Endodermal cell (in vitro differentiated cells): ENCODE measurements around the gene MIXL1. TPM values are rescaled to one million over a fixed set of nuclear protein-coding genes. Genes with fewer than 3 reads are reported as not detected.

ENCODE experiments used
- DNase-seq: peaks from one replicate; pipeline ENCODE4 v3.0.0-alpha.2; 2017
- H3K27ac ChIP-seq: 2 replicates; pipeline ENCODE4 v1.5.1; 2013; ENCODE audit warnings: mild to moderate bottlenecking, low read depth, low read length, moderate library complexity
- H3K27me3 ChIP-seq: 2 replicates; pipeline ENCODE4 v1.6.1; 2013; ENCODE audit warnings: mild to moderate bottlenecking, low read length, moderate library complexity; ENCODE audit not compliant: insufficient read depth, control insufficient read depth, poor library complexity, severe bottlenecking
- H3K36me3 ChIP-seq: 2 replicates; pipeline ENCODE4 v1.7.0; 2013; ENCODE audit warnings: mild to moderate bottlenecking, low read length, moderate library complexity; ENCODE audit not compliant: control insufficient read depth, insufficient read depth
- H3K4me1 ChIP-seq: one replicate; pipeline ENCODE4 v1.7.0; 2013; ENCODE audit warnings: low read length; ENCODE audit not compliant: control insufficient read depth, insufficient read depth
- H3K4me3 ChIP-seq: 2 replicates; pipeline ENCODE4 v1.5.1; 2013; ENCODE audit warnings: mild to moderate bottlenecking, low read length, moderate library complexity
- H3K9ac ChIP-seq: 2 replicates; pipeline ENCODE4 v1.6.1; 2013; ENCODE audit warnings: mild to moderate bottlenecking, low read length, moderate library complexity; ENCODE audit not compliant: poor library complexity, severe bottlenecking; ENCODE audit errors: extremely low read depth
- H3K9me3 ChIP-seq: 2 replicates; pipeline ENCODE4 v1.6.1; 2013; ENCODE audit warnings: mild to moderate bottlenecking, low read length, moderate library complexity; ENCODE audit not compliant: control insufficient read depth
- H3K27ac Mint-ChIP-seq: 2 replicates; pipeline ENCODE4 v1.8.0; 2020; ENCODE audit warnings: mixed read lengths
- H3K27me3 Mint-ChIP-seq: 2 replicates; pipeline ENCODE4 v1.8.0; 2021; ENCODE audit warnings: mild to moderate bottlenecking, mixed read lengths; ENCODE audit not compliant: insufficient read depth
- H3K36me3 Mint-ChIP-seq: 2 replicates; pipeline ENCODE4 v1.8.0; 2020; ENCODE audit warnings: low read depth, mixed read lengths
- H3K4me1 Mint-ChIP-seq: 2 replicates; pipeline ENCODE4 v1.8.0; 2020; ENCODE audit warnings: mixed read lengths
- H3K4me3 Mint-ChIP-seq: 2 replicates; pipeline ENCODE4 v1.8.0; 2020; ENCODE audit warnings: mild to moderate bottlenecking, moderate library complexity, mixed read lengths
- H3K9me3 Mint-ChIP-seq: 2 replicates; pipeline ENCODE4 v1.8.0; 2020; ENCODE audit warnings: mild to moderate bottlenecking, mixed read lengths
- CTCF ChIP-seq: fragments of 200-600 bp; sonication (generic); conservative IDR thresholded peaks from 2 replicates; pipeline ENCODE4 v1.5.0; 2021; ENCODE audit warnings: antibody characterized with exemption, mild to moderate bottlenecking
- WGBS, 2 experiments: methylation state at CpG; one replicate each; pipeline versions ENCODE4 v1.1.5 to v1.1.7; 2013; ENCODE audit warnings: missing lambda C conversion rate in 2 of 2, mixed read lengths in 1 of 2; ENCODE audit not compliant: insufficient coverage in 1 of 2, insufficient read length in 1 of 2; 5-methylcytosine and 5-hydroxymethylcytosine counted together
- total RNA-seq, 2 donors: library from RNA; stranded (reverse); fragmentation: NEBNext Ultra II Directional in 1 of 2; extraction: Animal tissue kit (Norgen Biotek cat#: 25700) in 1 of 2; gene quantifications; 2 replicates in 1 of 2; 3 replicates in 1 of 2; pipeline ENCODE4 v1.2.1, GENCODE V29; 2021

The MIXL1 gene
- total RNA-seq, 2 donors from 2014 or later, result 16.8 to 86.3 TPM

GRCh38 chr1:226274138-226274537, 50.7 kb downstream of the MIXL1 start:
- no peaks in the 10 kb centered on the region for H3K27me3 ChIP-seq
- Mint-ChIP-seq H3K27ac (no peak overlapping the region), H3K36me3 (peaks cover 36% of the 10 kb centered on the region), H3K4me3 (no peak overlapping the region), H3K4me1 (peaks cover 10% of the 10 kb centered on the region), H3K27me3 (no peaks in the 10 kb centered on the region), H3K9me3 (no peaks in the 10 kb centered on the region)
- H3K4me1 ChIP-seq, result peaks cover 5% of the 10 kb centered on the region
- H3K36me3 ChIP-seq, result peaks cover 41% of the 10 kb centered on the region
- no peak overlapping the region for H3K4me3 ChIP-seq
- no peaks in the 10 kb centered on the region for H3K9me3 ChIP-seq
- no peak overlapping the region for H3K9ac ChIP-seq
- DNase-seq, result no peak
- TF ChIP-seq CTCF, result no peak
- no peak overlapping the region for H3K27ac ChIP-seq
- WGBS, 2 experiments, result 100% methylated on average over 1 of the region's 1 CpG

GRCh38 chr1:226276077-226276682, 52.7 kb downstream of the MIXL1 start:
- no peak overlapping the region for H3K27ac Mint-ChIP-seq
- H3K9me3 ChIP-seq, result no peaks in the 10 kb centered on the region
- no peak for TF ChIP-seq CTCF
- no peak overlapping the region for H3K9ac ChIP-seq
- no peak overlapping the region for H3K4me3 ChIP-seq
- peaks cover 39% of the 10 kb centered on the region for H3K36me3 Mint-ChIP-seq
- DNase-seq, result no peak
- no peaks in the 10 kb centered on the region for H3K27me3 ChIP-seq
- 98% methylated on average over 3 of the region's 3 CpGs; no CpG with 5 or more reads in 1 of the 2 experiments for WGBS, 2 experiments
- H3K36me3 ChIP-seq, result peaks cover 41% of the 10 kb centered on the region
- no peak overlapping the region for H3K27ac ChIP-seq
- no peaks in the 10 kb centered on the region for H3K27me3 Mint-ChIP-seq
- peaks cover 5% of the 10 kb centered on the region for H3K4me1 Mint-ChIP-seq
- H3K4me1 ChIP-seq, result peaks cover 2% of the 10 kb centered on the region
- H3K9me3 Mint-ChIP-seq, result no peaks in the 10 kb centered on the region
- H3K4me3 Mint-ChIP-seq, result no peak overlapping the region

Other genes with a start within 250 kb of the MIXL1 start
- 10 to 100 TPM; 19.0 to 21.6 TPM for gene SDE2, start 224.3 kb upstream of the MIXL1 start, total RNA-seq
- 100 to 1,000 TPM; 733 to 829 TPM for gene H3-3A, start 160.9 kb upstream of the MIXL1 start, total RNA-seq
- gene ACBD3, start 36.9 kb upstream of the MIXL1 start, total RNA-seq, result 10 to 100 TPM; 34.8 to 48.0 TPM
- 10 to 100 TPM in 1 of 2 donors, 1 to 10 TPM in 1; 9.9 to 11.3 TPM for gene LIN9, start 85.5 kb downstream of the MIXL1 start, total RNA-seq
- gene PARP1, start 184.4 kb downstream of the MIXL1 start, total RNA-seq, result 100 to 1,000 TPM; 170 to 173 TPM